GM18870 (cell line): Measurements from ENCODE around the gene RUNX1.

ENCODE experiments used
- ATAC-seq: cut with Tn5 transposase; IDR thresholded peaks from one replicate; pipeline ENCODE4 v1.9.1; 2021; ENCODE audit warnings: moderate library complexity; ENCODE audit not compliant: unreplicated experiment

The RUNX1 gene

DNA sequence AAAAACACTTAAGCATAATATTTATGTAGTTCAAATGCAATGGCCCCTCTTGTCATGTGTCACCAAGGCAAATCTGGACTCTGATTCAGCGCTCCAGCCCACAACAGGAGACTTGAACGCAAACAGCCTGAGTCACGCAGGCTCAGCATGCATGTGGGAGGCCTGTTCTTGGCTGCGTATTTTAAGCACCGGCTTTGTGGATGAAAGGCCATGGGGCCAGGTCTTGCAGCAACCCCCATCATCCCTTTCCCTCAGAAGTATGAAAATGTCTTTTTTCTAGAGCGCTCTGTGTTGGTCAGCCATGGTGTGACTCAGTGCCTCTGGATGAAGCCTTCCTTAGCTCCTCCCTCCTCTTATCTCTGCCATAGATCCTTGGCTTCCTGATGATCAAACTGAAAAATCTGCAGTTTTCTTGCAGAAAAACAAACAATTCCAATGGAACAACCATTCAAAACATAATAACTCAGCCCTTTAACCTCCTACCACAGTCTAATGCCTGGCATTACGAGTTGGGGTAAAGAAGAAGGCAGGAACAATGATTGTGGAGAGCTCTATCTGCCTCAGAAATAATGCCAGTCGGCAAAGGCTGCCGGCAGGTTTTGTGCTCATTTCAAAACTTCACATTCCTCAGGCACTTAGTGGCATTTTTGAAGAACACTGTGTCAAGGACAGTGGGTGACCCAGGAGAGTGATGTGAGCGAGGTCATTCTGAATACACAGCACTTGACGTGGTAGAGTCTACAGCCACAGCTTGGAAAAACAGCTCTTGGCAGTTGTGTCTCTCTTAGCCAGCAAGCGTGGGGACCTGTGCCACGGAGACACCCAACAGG, 212.8 kb downstream of the RUNX1 start:
- ATAC-seq = no peak

DNA sequence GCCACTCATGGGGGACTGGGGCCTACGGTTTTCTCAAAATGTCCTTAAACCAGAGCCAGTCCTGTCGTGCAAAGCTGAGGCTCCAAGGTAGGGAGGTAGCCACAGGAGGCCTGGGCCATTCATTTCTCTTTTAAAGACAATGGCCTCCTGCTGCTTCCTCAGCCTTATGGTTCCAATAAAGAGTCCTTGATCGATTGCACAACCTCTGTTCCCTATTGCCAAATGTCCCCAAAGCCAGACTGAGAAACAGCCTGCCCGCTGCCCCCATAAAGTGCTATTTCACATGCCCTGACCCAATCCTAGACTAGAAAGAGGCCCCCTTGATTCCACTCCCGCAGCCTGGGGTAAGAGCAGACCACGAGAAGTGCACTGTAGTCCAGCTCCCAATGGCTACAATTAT, 213.6 kb downstream of the RUNX1 start:
- no peak for ATAC-seq

DNA sequence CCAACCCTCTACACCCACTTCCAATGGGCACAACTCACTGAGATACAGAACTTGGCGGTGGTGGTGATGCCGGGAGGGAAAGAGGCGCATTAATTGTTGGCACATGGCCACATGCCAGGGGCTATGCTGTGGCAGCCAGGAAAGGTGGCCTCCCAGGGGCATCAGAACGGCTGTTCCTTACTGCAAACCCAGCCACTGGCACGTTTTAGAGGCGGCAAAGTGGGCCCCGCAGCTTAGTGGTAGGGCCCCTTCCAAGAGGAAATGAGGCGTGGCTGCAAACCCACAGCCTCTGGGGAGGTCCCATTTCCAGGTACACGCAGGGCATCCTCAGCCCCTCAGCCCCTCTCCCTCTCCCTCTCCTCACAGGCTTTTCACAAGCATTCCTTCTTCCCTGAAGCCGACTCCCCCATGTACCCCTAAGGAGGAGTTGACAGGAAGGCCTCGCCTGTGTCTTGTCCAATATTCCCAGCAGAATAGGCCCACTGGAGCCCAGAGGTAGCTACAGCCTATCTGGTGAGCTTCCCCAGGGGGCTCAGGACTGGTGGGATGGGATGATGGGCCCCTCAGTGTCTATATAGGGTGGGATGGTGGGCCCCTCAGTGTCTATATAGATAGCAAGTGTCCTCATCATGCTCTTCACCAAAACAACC, 214.1 kb downstream of the RUNX1 start:
- no peak for ATAC-seq

GRCh38 chr21:34834290-34834689, 214.8 kb downstream of the RUNX1 start:
- no peak for ATAC-seq

DNA sequence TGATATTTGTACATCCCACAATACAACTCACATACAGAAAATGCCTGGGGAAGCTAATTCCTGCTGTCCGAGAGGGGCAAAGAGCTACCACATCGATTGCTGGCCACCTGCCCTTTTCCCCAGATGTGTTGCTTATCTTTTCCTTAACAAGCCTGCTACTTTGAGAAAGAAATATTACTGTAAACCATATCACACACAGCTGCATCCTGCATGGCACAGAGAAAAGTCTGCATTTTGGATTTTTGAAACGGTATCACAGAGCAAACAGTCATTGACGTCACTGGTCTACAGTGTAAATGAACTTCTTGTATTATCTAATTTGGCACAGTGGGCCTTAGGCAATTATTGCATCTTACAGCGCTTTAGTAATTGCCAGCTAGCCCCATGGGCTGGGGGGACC, 215.6 kb downstream of the RUNX1 start:
- no peak for ATAC-seq

- no peak for ATAC-seq
Observed at GRCh38 chr21:34830386-34831170, 218.5 kb downstream of the RUNX1 start.

- ATAC-seq = no peak
Observed at GRCh38 chr21:34827445-34828235, 221.5 kb downstream of the RUNX1 start.

DNA sequence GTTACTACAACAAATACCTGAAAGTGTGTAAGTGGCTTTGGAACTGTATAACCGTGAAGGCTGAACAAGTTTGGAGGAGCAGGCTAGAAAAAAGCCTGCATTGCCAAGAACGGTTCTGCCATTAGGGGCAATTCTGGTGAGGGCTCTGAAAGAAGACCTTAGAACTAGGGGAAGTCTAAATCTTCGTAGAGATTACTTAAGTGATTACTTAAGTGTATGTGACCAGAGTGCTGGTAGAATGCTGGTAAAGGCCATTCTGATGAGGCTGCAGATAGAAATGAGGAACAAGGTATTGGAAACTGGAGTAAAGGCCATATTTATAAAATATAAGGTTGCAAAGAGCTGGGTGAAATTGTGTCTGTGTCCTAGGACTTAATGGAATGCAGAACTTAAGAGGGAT, 222.3 kb downstream of the RUNX1 start:
- ATAC-seq = no peak

GRCh38 chr21:34825948-34826548, 223.1 kb downstream of the RUNX1 start:
- ATAC-seq = no peak

GRCh38 chr21:34825101-34825500, 224.0 kb downstream of the RUNX1 start:
- no peak for ATAC-seq

DNA sequence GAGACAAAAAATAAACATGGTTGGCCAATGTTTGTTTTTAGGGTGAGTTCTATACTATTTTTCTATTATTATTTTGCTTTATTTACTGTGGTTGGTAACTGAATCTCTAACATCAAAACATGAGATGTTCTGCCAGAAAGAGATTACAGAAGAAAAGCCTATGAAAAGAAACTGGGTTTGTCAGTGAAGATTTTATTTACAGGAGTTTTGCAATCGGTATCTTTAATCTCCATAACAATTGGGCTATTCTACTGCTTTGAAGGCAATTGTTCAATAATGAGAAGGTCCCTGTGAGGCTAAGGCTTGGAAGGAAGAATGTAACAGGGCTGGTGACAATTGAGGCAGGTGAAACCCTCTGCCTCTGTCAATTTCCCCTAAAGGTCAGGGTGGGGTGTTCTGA, 224.8 kb downstream of the RUNX1 start:
- no peak for ATAC-seq

DNA sequence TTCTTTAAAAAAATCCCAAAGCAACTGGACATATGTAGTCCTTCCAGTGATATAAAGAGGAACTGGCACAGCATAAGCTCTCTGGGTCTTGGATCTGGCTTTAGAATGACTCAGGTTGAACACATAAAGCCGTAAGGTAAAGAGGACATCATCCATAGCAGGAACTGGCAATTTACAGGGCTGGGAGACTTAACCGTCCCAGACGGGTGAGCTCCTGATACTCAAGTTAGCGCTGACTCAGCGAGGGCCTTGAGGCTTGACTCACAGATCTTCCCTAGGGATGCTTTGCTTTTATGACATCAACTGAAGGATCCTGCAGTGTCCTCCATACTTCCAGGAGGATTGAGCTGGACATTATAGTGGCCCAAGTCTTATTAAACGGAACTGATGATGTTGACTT, 226.2 kb downstream of the RUNX1 start:
- ATAC-seq = no peak

DNA sequence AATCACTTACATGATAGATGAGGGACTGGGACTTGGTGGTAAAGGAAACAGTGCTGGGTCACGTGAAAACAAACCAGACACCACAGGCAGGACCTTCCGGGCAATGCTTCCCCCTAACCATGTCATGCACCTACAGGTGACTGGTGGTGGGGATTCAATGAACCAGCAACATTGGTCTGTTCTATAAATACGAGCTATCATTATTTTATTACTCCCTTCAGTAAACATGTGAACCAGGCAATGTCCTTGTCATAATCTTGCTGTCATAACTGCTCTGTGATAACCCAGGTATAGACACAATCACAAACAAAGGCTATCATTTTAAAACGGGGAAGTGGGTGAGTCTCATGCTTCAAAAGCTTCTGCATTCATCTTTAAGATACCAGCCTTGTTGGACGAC, 226.9 kb downstream of the RUNX1 start:
- ATAC-seq = no peak

DNA sequence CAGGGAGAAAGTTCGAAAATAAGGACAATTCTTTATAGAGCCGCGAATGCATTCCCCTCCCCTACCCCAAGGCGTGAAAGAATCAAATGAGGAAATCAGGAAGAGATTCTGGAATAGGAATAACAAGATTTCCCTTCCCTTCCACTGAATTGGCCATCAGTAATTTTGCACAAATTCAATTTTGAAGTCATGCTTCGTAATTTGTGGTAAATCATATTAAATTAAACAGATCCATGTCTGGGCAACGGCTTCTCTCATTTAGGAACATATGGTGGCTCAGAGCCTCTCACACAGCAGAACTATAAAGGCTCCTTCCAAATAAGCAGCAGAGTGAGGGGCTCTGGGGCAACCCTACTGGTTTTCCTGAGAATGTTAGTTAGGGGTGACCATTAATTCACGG, 227.4 kb downstream of the RUNX1 start:
- no peak for ATAC-seq

DNA sequence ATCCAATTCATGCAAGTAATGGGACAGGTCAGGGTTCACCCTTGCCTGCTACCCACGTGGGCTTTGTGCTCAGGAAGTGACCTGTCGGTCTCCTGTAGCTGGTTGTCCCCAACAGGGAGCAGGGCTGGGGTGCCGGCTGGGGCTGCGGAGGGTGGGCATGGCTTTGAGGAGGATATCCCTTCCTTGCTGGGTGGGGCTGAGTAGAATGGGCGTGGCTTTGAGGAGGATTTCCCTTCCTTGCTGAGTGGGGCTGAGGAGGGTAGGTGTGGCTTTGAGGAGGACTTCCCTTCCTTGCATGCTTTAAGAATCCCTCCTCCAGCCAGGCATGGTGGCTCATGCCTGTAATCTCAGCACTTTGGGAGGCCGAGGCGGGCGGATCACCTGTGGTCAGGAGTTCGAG, 229.1 kb downstream of the RUNX1 start:
- ATAC-seq = no peak

- no peak for ATAC-seq
Observed at GRCh38 chr21:34819357-34819999, 229.6 kb downstream of the RUNX1 start.

DNA sequence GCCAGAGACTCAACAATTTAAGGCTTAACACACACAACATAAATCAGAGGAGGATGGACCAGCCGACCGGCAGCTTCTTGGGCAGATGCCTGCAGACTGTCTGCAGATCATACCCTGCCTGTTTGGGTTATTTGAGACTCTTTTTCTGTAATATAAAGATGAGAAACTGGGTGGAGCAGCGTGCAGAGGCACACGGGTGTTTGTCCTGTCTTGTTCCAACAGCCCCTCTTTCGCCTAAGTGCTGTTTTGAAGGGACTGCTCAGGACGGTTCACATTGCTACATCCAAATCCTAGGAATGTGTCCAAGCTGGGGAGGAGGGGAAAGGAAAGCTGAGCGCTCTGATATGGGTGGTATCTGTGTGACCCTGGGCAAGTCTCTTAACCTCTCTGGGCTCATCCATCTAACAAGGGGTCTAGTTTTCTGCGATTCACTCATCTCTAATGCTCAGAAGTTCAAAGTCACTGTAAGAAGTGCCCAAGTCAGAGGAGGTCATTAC, 230.4 kb downstream of the RUNX1 start:
- ATAC-seq = no peak

GRCh38 chr21:34817821-34818661, 231.1 kb downstream of the RUNX1 start:
- no peak for ATAC-seq
